Fibroblast of lung (primary cell): ENCODE data around the gene MDK. TPM values are rescaled to one million over a fixed set of nuclear protein-coding genes. Genes with fewer than 3 reads are reported as not detected.

Source experiments
- DNase-seq, 2 donors: peaks; one replicate each; pipeline versions ENCODE4 v3.0.0 to v3.0.0-alpha.2; 2010; ENCODE audit warnings: low read depth in 2 of 2
- H2AFZ ChIP-seq: 2 replicates; pipeline ENCODE4 v1.5.1; 2012; ENCODE audit warnings: low read length, control low read depth, inconsistent platforms
- H3K27ac ChIP-seq: 2 replicates; pipeline ENCODE4 v1.5.1; 2011; ENCODE audit warnings: low read length, control low read depth; ENCODE audit not compliant: insufficient read depth
- H3K27me3 ChIP-seq: 2 replicates; pipeline ENCODE4 v1.5.1; 2011; ENCODE audit warnings: mild to moderate bottlenecking, low read length; ENCODE audit not compliant: control insufficient read depth, insufficient read depth
- H3K36me3 ChIP-seq: 2 replicates; pipeline ENCODE4 v1.5.1; 2011; ENCODE audit warnings: low read length; ENCODE audit not compliant: control insufficient read depth, insufficient read depth
- H3K4me1 ChIP-seq: 2 replicates; pipeline ENCODE4 v1.5.1; 2011; ENCODE audit warnings: low read length; ENCODE audit not compliant: control insufficient read depth, insufficient read depth; ENCODE audit errors: extremely low read depth
- H3K4me2 ChIP-seq: 2 replicates; pipeline ENCODE4 v1.5.1; 2011; ENCODE audit warnings: low read length, control low read depth; ENCODE audit not compliant: insufficient read depth; ENCODE audit errors: extremely low read depth
- H3K4me3 ChIP-seq, 4 experiments: fragments of 200-600 bp in 1 of 4; sonication (generic) in 1 of 4; replicated peaks in 1 of 4; 2 replicates each; pipeline ENCODE4 v1.5.1; 2011 to 2016; ENCODE audit warnings: low read length in 4 of 4, low read depth in 3 of 4, mild to moderate bottlenecking in 3 of 4, control low read depth in 2 of 4, inconsistent platforms in 1 of 4, mixed read lengths in 1 of 4; ENCODE audit not compliant: insufficient read depth in 1 of 4; ENCODE audit errors: control extremely low read depth in 1 of 4
- H3K79me2 ChIP-seq: 2 replicates; pipeline ENCODE4 v1.5.1; 2012; ENCODE audit warnings: mild to moderate bottlenecking, low read length, inconsistent platforms; ENCODE audit not compliant: control insufficient read depth, insufficient read depth
- H3K9ac ChIP-seq: 2 replicates; pipeline ENCODE4 v1.5.1; 2011; ENCODE audit warnings: mild to moderate bottlenecking, low read length, control low read depth; ENCODE audit not compliant: insufficient read depth
- H3K9me3 ChIP-seq: 2 replicates; pipeline ENCODE4 v1.5.1; 2012; ENCODE audit warnings: low read depth, low read length; ENCODE audit not compliant: control insufficient read depth, insufficient read depth
- H4K20me1 ChIP-seq: 2 replicates; pipeline ENCODE4 v1.5.1; 2011; ENCODE audit warnings: low read length; ENCODE audit not compliant: control insufficient read depth, insufficient read depth; ENCODE audit errors: extremely low read depth
- EZH2 ChIP-seq: IDR thresholded peaks from 2 replicates; pipeline ENCODE4 v1.5.1; 2012; ENCODE audit warnings: low read length, control low read depth, mild to moderate bottlenecking; ENCODE audit errors: missing control alignments
- polyA plus RNA-seq, 2 donors: library from polyadenylated mRNA; depleted of rRNA in 1 of 2; stranded (reverse) in 1 of 2; unstranded in 1 of 2; fragments of >200 nt; gene quantifications; 2 replicates each; pipeline ENCODE4 v1.2.1, GENCODE V29; 2011 to 2012; ENCODE audit warnings: missing spikeins in 1 of 2
- total RNA-seq: library from RNA; depleted of rRNA; stranded (reverse); fragments of >200 nt; gene quantifications from 2 replicates; pipeline ENCODE4 v1.2.1, GENCODE V29; 2014
- TF ChIP-seq, protein P1 (sequence below), 2 donors: IDR thresholded peaks in 1 of 2; conservative IDR thresholded peaks in 1 of 2; 1 replicate in 1 of 2; 2 replicates in 1 of 2; pipeline ENCODE4 v1.5.1; 2011 to 2012; ENCODE audit warnings: low read length in 2 of 2, control low read depth in 1 of 2, inconsistent platforms in 1 of 2, low read depth in 1 of 2, mild to moderate bottlenecking in 1 of 2

The MDK gene
- total and polyA plus RNA-seq, 2 donors (not counting 1 experiment from before 2014, with no cell fraction given) = 44.6 to 131 TPM

DNA sequence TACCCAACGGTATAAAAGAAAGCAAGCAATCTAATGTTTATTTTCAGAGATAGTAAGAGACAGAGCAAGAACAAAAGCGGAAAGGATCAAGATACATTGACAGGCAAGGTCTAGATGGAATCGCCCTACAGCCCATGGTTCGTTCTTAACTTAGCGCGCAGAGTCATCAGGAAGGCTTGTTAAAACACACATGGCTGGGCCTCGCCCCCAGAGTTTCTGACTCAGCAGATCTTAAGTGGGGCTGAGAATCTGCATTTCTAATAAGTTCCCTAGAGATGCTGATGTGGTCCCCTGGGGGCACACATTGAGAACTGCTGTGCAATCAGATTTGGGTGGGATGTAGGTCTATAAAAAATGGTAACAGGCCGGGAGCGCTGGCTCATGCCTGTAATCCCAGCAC lies 45.9 kb downstream of the MDK start:
- DNase-seq = no peak
- no peaks in the 10 kb centered on the region for H3K27me3 ChIP-seq
- H3K4me2 ChIP-seq = no peak overlapping the region
- no peaks in the 10 kb centered on the region for H3K4me1 ChIP-seq
- H3K9me3 ChIP-seq = no peaks in the 10 kb centered on the region
- H3K9ac ChIP-seq = no peak overlapping the region
- TF ChIP-seq, protein P1, sequence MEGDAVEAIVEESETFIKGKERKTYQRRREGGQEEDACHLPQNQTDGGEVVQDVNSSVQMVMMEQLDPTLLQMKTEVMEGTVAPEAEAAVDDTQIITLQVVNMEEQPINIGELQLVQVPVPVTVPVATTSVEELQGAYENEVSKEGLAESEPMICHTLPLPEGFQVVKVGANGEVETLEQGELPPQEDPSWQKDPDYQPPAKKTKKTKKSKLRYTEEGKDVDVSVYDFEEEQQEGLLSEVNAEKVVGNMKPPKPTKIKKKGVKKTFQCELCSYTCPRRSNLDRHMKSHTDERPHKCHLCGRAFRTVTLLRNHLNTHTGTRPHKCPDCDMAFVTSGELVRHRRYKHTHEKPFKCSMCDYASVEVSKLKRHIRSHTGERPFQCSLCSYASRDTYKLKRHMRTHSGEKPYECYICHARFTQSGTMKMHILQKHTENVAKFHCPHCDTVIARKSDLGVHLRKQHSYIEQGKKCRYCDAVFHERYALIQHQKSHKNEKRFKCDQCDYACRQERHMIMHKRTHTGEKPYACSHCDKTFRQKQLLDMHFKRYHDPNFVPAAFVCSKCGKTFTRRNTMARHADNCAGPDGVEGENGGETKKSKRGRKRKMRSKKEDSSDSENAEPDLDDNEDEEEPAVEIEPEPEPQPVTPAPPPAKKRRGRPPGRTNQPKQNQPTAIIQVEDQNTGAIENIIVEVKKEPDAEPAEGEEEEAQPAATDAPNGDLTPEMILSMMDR (conservative IDR thresholded peaks at IDR 0.05 in 1 of 2, IDR thresholded peaks at IDR 0.05 in 1 of 2; ENCODE audit: low read depth in 1 of 2, low read length in 2 of 2) = no peak
- no peak for TF ChIP-seq EZH2
- no peak overlapping the region for H3K27ac ChIP-seq
- no peak overlapping the region for H2AFZ ChIP-seq
- H4K20me1 ChIP-seq = no peaks in the 10 kb centered on the region
- H3K36me3 ChIP-seq = no peaks in the 10 kb centered on the region
- H3K79me2 ChIP-seq = no peaks in the 10 kb centered on the region
- H3K4me3 ChIP-seq = no peak overlapping the region

DNA sequence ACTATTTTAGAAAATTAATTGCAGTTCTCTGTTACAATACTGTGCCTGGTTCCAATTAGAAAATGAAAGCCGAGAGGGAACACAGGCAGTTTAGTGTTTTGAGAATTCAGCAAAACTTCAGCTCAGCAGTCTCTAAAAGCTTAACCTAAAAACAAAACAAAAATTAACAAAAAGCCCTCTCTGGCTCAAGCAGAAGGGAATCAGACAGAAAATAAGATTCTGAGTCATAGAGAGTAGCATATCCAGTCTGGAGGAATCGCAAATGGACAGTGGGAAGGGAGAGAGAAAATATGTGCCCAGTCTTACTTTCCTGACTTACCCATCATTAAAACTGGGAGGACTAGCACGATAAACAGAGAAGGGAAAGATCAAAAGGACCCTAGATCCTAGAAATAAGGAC lies 48.2 kb downstream of the MDK start:
- DNase-seq = no peak
- H3K9ac ChIP-seq = no peak overlapping the region

DNA sequence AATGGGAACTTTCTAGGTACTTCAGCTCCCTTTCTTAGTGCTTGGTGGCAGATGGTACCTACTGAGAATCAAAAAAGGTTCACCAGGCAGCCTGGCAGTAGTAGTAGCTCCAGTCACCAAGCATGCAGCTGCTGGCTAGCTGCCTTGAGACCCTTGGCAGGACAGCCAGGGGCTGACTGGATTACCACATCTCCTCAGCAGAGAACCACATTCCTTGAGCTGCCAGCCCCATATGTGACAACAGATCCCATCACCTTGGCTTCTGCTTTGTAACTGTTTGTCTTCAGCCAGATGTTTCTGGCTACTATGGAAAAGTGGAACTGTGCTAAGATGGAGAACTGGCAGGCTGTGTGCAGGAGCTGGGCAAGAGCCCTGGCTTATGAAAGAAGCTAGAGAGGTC lies 49.7 kb downstream of the MDK start:
- TF ChIP-seq, protein P1 (conservative IDR thresholded peaks at IDR 0.05 in 1 of 2, IDR thresholded peaks at IDR 0.05 in 1 of 2; ENCODE audit: low read depth in 1 of 2, low read length in 2 of 2) = no peak
- no peak for TF ChIP-seq EZH2
- Histone ChIP-seq H3K4me2 (no peak overlapping the region), H4K20me1 (no peaks in the 10 kb centered on the region), H3K4me3 (no peak overlapping the region), H2AFZ (no peak overlapping the region), H3K79me2 (no peaks in the 10 kb centered on the region), H3K27ac (no peak overlapping the region), H3K4me1 (no peaks in the 10 kb centered on the region), H3K9ac (no peak overlapping the region), H3K27me3 (no peaks in the 10 kb centered on the region), H3K9me3 (no peaks in the 10 kb centered on the region), H3K36me3 (peaks cover 10% of the 10 kb centered on the region)
- DNase-seq = no peak

More for the DNA sequence above, 48.2 kb downstream of the MDK start:
- H3K4me1 ChIP-seq = no peaks in the 10 kb centered on the region
- no peaks in the 10 kb centered on the region for H3K79me2 ChIP-seq
- H3K27ac ChIP-seq = no peak overlapping the region
- no peaks in the 10 kb centered on the region for H3K9me3 ChIP-seq
- H3K4me2 ChIP-seq = no peak overlapping the region
- no peaks in the 10 kb centered on the region for H4K20me1 ChIP-seq
- H2AFZ ChIP-seq = no peak overlapping the region
- no peak for TF ChIP-seq EZH2
- TF ChIP-seq, protein P1 (conservative IDR thresholded peaks at IDR 0.05 in 1 of 2, IDR thresholded peaks at IDR 0.05 in 1 of 2; ENCODE audit: low read depth in 1 of 2, low read length in 2 of 2) = no peak
- H3K27me3 ChIP-seq = no peaks in the 10 kb centered on the region
- peaks cover 8% of the 10 kb centered on the region for H3K36me3 ChIP-seq
- H3K4me3 ChIP-seq = no peak overlapping the region

Other genes with a start within 250 kb of the MDK start
- gene CREB3L1, start 104.0 kb upstream of the MDK start, total RNA-seq = 14.4 and 28.4 TPM in 2 replicates
- 18.8 and 31.2 TPM in 2 replicates for gene CREB3L1, start 104.0 kb upstream of the MDK start, polyA plus RNA-seq
- 24.9 and 35.5 TPM in 2 replicates for gene DGKZ, start 34.2 kb upstream of the MDK start, total RNA-seq
- 16.4 and 26.1 TPM in 2 replicates for gene DGKZ, start 34.2 kb upstream of the MDK start, polyA plus RNA-seq
- gene CHRM4, start 10.1 kb downstream of the MDK start, total RNA-seq = under 0.01 TPM in 1 of 2 replicates, not detected in the other
- 0.03 and 0.05 TPM in 2 replicates for gene CHRM4, start 10.1 kb downstream of the MDK start, polyA plus RNA-seq
- gene AMBRA1, start 212.4 kb downstream of the MDK start, total RNA-seq = 16.4 and 23.3 TPM in 2 replicates
- gene AMBRA1, start 212.4 kb downstream of the MDK start, polyA plus RNA-seq = 8.3 and 13.9 TPM in 2 replicates
- gene HARBI1, start 235.6 kb downstream of the MDK start, total RNA-seq = 6.4 and 7.6 TPM in 2 replicates
- gene HARBI1, start 235.6 kb downstream of the MDK start, polyA plus RNA-seq = 4.9 TPM in 2 replicates
- 50.3 and 67.4 TPM in 2 replicates for gene ATG13, start 235.9 kb downstream of the MDK start, total RNA-seq
- 42.0 and 44.9 TPM in 2 replicates for gene ATG13, start 235.9 kb downstream of the MDK start, polyA plus RNA-seq